ENCODE measurements around the gene RHOC. TPM values are rescaled to one million over a fixed set of nuclear protein-coding genes. Genes with fewer than 3 reads are reported as not detected.

RHOC gene
- total and polyA plus RNA-seq, 8 donors = 44.0 to 105 (median 73.8) TPM

GRCh38 chr1:112720800-112721199 lies 13.9 kb upstream of the RHOC start:
- DNase-seq = no peak

GRCh38 chr1:112719706-112720105 lies 12.8 kb upstream of the RHOC start:
- intact Hi-C loops (cut with DNase I) = loop anchor here (2.0 to 10.0 kb wide), 3 partner anchors 83 to 325 kb away; no protein-coding TSS in a partner anchor
- 81 to 88% methylated on average over 2 of the region's 2 CpGs for whole genome bisulfite sequencing, 2 donors
- no peak for FAIRE-seq
- Histone ChIP-seq H3K36me3 (no peaks in the 10 kb centered on the region), H3K4me1 (peaks cover 0 to 5% (median 3%) of the 10 kb centered on the region in 3 donors), H3K9me3 (no peaks in the 10 kb centered on the region), H3K27ac (no peak overlapping the region), H3K4me3 (no peak overlapping the region), H3K27me3 (no peaks in the 10 kb centered on the region)
- no peak for TF ChIP-seq CTCF (IDR thresholded peaks at IDR 0.05)
- no peak for ATAC-seq
- no peak for DNase-seq

More at GRCh38 chr1:112720800-112721199, 13.9 kb upstream of the RHOC start:
- FAIRE-seq (no peak), ATAC-seq (no peak)
- 50 to 53% methylated on average over 3 of the region's 3 CpGs for WGBS, 2 donors
- Histone ChIP-seq H3K27me3 (no peaks in the 10 kb centered on the region), H3K36me3 (no peaks in the 10 kb centered on the region), H3K27ac (no peak overlapping the region), H3K4me1 (peaks cover 0 to 3% (median 2%) of the 10 kb centered on the region in 3 donors), H3K9me3 (no peaks in the 10 kb centered on the region), H3K4me3 (no peak overlapping the region)
- intact Hi-C loops (cut with DNase I) = loop anchor here in 2 of 3 donors (2.0 to 5.0 kb wide), 2 partner anchors 82 kb away; no protein-coding TSS in a partner anchor
- no peak for TF ChIP-seq CTCF (IDR thresholded peaks at IDR 0.05)

- no peaks in the 10 kb centered on the region for H3K27me3 ChIP-seq
- no peak overlapping the region for H3K4me3 ChIP-seq
- TF ChIP-seq CTCF (IDR thresholded peaks at IDR 0.05) = peak; percentile 76 to 89 (median 85)
- no peaks in the 10 kb centered on the region for H3K36me3 ChIP-seq
- H3K4me1 ChIP-seq = peaks cover 0 to 7% (median 5%) of the 10 kb centered on the region in 3 donors
- H3K9me3 ChIP-seq = no peaks in the 10 kb centered on the region
- intact Hi-C loops (cut with DNase I) = loop anchor here in 2 of 3 donors (5.0 to 10.0 kb wide), 2 partner anchors 83 to 326 kb away; no protein-coding TSS in a partner anchor
- 15 to 20% methylated on average over 43 to 44 of the region's 44 CpGs for WGBS, 2 donors
- FAIRE-seq (no peak), DNase-seq (peak; percentile 66 to 95 (median 82)), ATAC-seq (peak in 3 of 4 donors; percentile 24 to 34 (median 29))
- no peak overlapping the region for H3K27ac ChIP-seq
These were observed 11.9 kb upstream of the RHOC start for GRCh38 chr1:112718691-112719418.

- 70 to 80% methylated on average over 2 of the region's 2 CpGs for WGBS, 2 donors
- TF ChIP-seq CTCF (IDR thresholded peaks at IDR 0.05) = no peak
These were observed 10.4 kb upstream of the RHOC start for GRCh38 chr1:112717263-112717873.

More at GRCh38 chr1:112717263-112717873, 10.4 kb upstream of the RHOC start:
- ATAC-seq (no peak), FAIRE-seq (no peak), DNase-seq (peak in 1 of 6 donors; percentile 13)
- peaks cover 0 to 11% (median 5%) of the 10 kb centered on the region in 3 donors for H3K4me1 ChIP-seq
- H3K36me3 ChIP-seq = no peaks in the 10 kb centered on the region
- no peaks in the 10 kb centered on the region for H3K9me3 ChIP-seq
- intact Hi-C loops (cut with DNase I) = loop anchor here in 2 of 3 donors (5.0 to 10.0 kb wide), 2 partner anchors 85 to 327 kb away; no protein-coding TSS in a partner anchor
- H3K4me3 ChIP-seq = no peak overlapping the region
- no peaks in the 10 kb centered on the region for H3K27me3 ChIP-seq
- H3K27ac ChIP-seq = no peak overlapping the region

Measured in pancreas (tissue), 10 donors.